NB4 (cell line): ENCODE measurements around the gene SLC22A7.

Experiments used
- DNase-seq: peaks from one replicate; pipeline ENCODE4 v3.0.0; 2010; ENCODE audit warnings: low read depth
- H3K4me3 ChIP-seq: one replicate; pipeline ENCODE4 v1.5.1; 2011; ENCODE audit warnings: mild to moderate bottlenecking, low read depth, low read length, moderate library complexity
- CTCF ChIP-seq: IDR thresholded peaks from one replicate; pipeline ENCODE4 v1.5.1; 2012; ENCODE audit warnings: low read depth, low read length
- MAX ChIP-seq: IDR thresholded peaks from 2 replicates; pipeline ENCODE4 v1.6.1; 2011; ENCODE audit warnings: low read depth, low read length
- MYC ChIP-seq: IDR thresholded peaks from 2 replicates; pipeline ENCODE4 v1.6.1; 2011; ENCODE audit warnings: low read depth, low read length
- POLR2A ChIP-seq: IDR thresholded peaks from 2 replicates; pipeline ENCODE4 v1.6.1; 2011; ENCODE audit warnings: mild to moderate bottlenecking; ENCODE audit not compliant: insufficient read length; ENCODE audit errors: extremely low read depth

Gene SLC22A7

GRCh38 chr6:43263314-43264178, 34.5 kb upstream of the SLC22A7 start:
- DNase-seq = peak; percentile 84

GRCh38 chr6:43264599-43265145, 33.4 kb upstream of the SLC22A7 start:
- DNase-seq = no peak
- no peak overlapping the region for H3K4me3 ChIP-seq
- TF ChIP-seq MAX (no peak), CTCF (no peak), POLR2A (no peak), MYC (no peak)

More at GRCh38 chr6:43263314-43264178, 34.5 kb upstream of the SLC22A7 start:
- H3K4me3 ChIP-seq = no peak overlapping the region
- TF ChIP-seq POLR2A = no peak
- TF ChIP-seq CTCF = peak; percentile 86
- peak; percentile 35; the same call in 1 of the 2 replicates for TF ChIP-seq MAX

GRCh38 chr6:43265564-43265963, 32.5 kb upstream of the SLC22A7 start:
- TF ChIP-seq MYC (no peak), POLR2A (no peak), CTCF (no peak), MAX (no peak)
- no peak overlapping the region for H3K4me3 ChIP-seq
- no peak for DNase-seq

- DNase-seq = no peak
- TF ChIP-seq MYC (no peak), POLR2A (no peak), CTCF (no peak), MAX (no peak)
- no peak overlapping the region for H3K4me3 ChIP-seq
Measured at GRCh38 chr6:43267619-43268354, 30.3 kb upstream of the SLC22A7 start.

GRCh38 chr6:43268355-43268700, 29.7 kb upstream of the SLC22A7 start:
- no peak for DNase-seq
- no peak overlapping the region for H3K4me3 ChIP-seq
- TF ChIP-seq POLR2A (no peak), MYC (no peak), MAX (no peak), CTCF (no peak)
